Muscle of back (tissue), 11 donors: ENCODE measurements around the gene USP24. TPM values are rescaled to one million over a fixed set of nuclear protein-coding genes. Genes with fewer than 3 reads are reported as not detected.
A peak's percentile ranks its signal among the peaks of the same experiment; 100 is the strongest.
"Not testable (repeated sequence)": the region's sequence is repeated elsewhere in the genome, so short reads cannot be mapped to it uniquely, and the experiment has no call there.

Source experiments
- DNase-seq, 3 donors: peaks; one replicate each; pipeline versions ENCODE4 v3.0.0 to v3.0.0-alpha.2; 2013
- polyA plus RNA-seq, 10 donors: library from polyadenylated mRNA; unstranded; fragments of 120-200 nt; gene quantifications; one replicate each; pipeline ENCODE4 v1.2.1, GENCODE V29; 2013; ENCODE audit not compliant: insufficient read length in 10 of 10

Gene USP24
- polyA plus RNA-seq, 10 donors, result 26.6 to 52.5 (median 37.2) TPM

DNA sequence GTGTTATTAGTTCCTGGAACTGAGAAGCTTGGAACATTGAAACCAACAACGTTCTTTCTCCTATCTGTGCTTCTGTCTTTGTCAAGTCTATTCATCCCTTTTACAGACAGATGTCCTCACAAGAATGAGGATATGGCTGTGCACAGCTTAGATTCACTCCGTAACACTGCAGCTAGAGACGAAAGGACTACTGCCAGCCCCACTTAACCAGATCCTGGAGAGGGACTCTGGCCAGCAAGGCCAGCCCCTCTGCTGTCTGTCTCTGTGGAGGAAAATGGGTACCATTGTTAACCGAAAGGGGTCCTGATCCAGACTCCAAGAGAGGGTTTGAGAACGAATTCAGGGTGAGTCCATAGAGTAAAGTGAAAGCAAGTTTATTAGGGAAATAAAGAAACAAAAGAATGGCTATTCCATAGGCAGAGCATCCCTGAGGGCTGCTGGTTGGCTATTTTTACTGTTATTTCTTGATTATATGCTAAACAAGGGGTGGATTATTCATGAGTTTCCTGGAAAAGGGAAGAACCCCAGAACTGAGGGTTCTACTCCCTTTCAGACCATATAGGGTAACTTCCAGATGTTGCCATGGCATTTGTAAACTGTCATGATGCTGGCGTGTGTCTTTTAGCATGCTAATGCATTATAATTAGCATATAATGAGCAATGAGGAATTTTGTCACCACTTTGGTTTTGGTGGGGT, 17.4 kb upstream of the USP24 start:
- DNase-seq, result no peak

- DNase-seq, result no peak
Measured at GRCh38 chr1:55231745-55232144, 16.6 kb upstream of the USP24 start.

DNA sequence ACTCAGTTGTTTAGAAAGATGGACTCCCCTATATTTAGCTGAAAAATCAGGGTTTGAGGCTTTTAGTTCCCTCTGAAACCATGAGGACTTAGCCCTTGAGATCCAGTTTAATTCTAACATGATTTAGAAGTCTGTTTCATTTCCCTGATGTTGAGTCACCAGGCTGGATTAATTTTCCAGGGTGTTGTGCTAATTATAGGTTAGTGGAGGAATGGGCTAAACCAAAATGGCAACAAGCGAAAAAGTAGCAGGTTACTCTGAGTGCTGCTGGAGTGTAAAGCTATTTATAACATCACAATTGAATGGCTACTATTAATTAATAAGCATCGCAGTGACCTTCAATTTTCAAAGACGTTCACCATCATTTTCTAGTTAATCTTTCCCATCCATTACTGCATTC, 15.5 kb upstream of the USP24 start:
- DNase-seq, result no peak

DNA sequence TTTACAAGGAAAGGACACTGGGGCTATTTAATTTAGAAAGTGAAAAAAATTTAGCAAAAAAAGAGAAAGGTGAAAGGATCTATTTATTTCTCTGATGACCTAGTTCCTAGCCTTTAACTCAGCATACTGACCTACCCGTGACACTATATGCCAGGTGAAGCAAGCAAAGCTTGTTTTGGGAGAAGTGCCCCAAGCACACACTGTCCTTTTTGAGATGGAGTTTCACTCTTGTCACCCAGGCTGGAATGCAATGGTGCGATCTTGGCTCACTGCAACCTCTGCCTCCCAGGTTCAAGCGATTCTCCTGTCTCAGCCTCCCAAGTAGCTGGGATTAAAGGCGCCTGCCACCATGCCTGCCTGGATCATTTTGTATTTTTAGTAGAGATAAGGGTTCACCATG, 14.6 kb upstream of the USP24 start:
- not testable (repeated sequence) for DNase-seq

DNA sequence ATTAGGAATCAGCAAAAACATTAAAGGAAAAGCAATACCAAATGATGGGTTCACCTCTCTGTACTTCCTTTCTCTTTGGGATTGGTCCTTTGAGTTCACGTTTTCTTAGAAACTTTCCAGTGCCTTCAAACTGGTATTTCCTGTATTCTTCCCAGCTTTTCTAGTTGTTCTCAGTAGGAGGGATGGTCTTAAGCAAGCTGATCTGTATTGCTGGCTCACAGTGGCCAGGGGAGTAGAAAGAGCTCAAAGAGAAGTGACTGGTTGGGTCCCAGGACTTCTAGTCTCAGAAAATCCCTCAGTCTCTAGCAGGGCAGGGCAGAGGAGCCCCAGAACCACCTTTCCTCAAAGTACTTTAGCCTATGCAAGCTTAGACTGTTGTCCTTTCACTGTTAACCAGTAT, 10.1 kb upstream of the USP24 start:
- no peak for DNase-seq

DNA sequence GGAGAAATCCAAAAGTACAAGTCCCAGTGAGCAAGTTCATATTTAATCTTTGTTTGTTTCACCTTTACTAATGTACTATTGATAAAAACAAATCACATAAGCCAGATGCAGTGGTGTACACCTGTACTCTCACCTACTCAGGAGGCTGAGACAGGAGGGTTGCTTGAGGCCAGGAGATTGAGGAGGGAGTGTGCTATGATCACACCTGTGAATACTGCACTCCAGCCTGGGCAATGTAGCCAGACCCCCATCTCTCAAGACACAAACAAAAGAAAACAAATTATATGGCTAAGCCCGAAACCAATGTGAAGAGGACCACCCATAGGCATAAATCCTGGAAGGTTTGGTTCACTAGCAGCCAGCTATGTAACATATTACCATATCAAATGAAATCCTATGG, 9.6 kb upstream of the USP24 start:
- no peak for DNase-seq

- DNase-seq, result no peak
Measured at GRCh38 chr1:55222152-55222551, 7.0 kb upstream of the USP24 start.

DNA sequence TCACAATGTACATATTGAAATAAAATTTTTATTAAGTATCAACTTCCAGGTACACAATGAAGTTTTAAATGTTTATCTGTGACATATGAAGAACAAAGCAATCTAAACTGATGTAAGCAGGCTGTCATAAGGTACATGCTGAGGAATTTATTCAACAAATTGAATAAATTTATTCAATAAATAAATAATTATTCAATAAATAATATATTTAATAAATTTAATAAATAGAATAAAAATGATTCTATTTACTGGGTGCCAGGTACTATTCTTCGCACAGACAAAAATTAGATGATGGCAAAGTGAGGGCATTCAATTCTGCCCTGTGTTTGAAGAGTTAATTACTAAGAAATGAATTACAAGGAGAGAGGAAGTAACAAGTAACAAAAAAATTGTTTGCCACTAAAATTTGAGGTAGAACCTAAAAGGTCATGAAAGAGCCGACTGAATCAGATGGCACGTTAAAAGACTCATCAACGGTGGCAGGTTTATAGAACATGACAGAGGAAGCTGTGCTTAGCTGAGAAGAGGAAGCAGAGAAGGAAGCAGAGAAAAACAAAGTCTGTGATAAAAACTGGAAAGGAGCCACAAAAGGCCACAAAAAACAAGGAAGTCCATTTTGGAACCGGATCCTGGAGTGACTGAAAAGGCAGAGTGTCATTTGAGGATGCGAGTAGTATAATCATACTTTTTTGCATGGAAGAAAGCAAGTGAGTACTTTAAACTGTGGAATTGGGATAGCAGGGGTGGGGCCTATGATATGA, 2.2 kb upstream of the USP24 start:
- peak in 1 of 3 donors; percentile 52 for DNase-seq

- DNase-seq, result no peak
Measured at GRCh38 chr1:55216096-55216495, 932 bp upstream of the USP24 start.

- peak; percentile 39 to 86 (median 61) for DNase-seq
Measured at GRCh38 chr1:55214934-55215193, 300 bp downstream of the USP24 start.

GRCh38 chr1:55214212-55214933, 791 bp downstream of the USP24 start:
- peak in 2 of 3 donors; percentile 23 to 74 for DNase-seq

- no peak for DNase-seq
Measured at GRCh38 chr1:55213885-55214211, 1.3 kb downstream of the USP24 start.

GRCh38 chr1:55213151-55213884, 1.8 kb downstream of the USP24 start:
- no peak for DNase-seq

- DNase-seq, result no peak
Measured at GRCh38 chr1:55212349-55213150, 2.6 kb downstream of the USP24 start.

DNA sequence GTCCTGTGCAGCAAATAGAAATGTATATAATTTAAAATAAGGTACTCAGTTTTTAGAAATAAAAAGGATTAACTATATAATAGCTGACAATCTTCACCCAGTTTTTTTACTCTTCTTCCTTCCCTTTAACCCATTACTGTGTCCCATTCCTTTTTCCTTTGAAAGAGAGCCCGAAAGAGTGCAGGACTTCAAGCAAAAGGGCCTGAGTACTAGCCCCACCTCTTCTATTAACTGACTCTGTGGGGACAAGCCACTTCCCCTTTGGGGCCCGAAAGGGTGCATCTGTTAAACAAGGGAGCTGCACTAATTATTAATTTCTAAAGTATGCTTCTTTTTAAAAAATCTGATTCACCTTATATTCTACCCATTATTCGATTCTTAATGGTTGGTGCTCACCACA, 3.3 kb downstream of the USP24 start:
- DNase-seq, result no peak

- DNase-seq, result no peak
Measured at GRCh38 chr1:55210990-55211801, 4.0 kb downstream of the USP24 start.

- no peak for DNase-seq
Measured at GRCh38 chr1:55209247-55209646, 5.9 kb downstream of the USP24 start.

GRCh38 chr1:55206210-55206609, 9.0 kb downstream of the USP24 start:
- no peak for DNase-seq

DNA sequence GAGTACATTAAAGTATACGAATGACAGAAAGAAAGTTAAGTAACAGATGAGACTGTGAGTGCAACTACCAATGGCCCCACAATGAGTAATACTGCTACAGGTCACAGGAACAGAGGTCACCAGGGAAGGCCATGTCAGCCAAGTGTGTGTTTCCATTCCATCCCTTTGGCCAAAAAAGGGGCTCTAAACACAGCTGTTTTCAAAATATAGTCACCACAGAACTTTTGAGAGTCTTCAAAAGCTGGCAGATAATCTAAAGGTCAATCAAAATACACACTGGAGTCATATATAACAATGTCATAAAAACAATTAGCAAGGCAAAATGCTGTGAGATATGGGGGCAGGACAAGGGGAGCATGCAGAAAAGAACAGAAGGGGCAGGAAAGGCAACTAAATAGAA, 10.2 kb downstream of the USP24 start:
- no peak for DNase-seq

GRCh38 chr1:55203064-55203463, 12.1 kb downstream of the USP24 start:
- no peak for DNase-seq

DNA sequence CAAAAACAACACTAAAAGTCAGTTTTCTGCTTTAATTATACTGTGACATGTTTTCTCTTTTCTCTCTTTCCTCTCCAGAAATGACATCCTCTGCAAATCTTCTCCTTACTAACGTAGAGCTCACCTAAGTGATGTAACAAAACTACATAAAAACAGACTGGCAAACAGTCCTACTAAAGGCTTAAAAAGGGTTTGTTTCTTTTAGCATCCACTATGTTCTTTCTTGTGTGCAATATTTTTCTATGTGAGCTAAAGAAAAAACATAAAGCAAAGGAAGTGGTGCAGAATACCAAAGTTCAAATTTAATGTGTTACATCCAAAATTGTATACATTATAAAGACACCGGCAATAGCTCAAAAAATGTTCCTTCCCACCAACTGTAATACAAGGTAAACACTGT, 14.5 kb downstream of the USP24 start:
- DNase-seq, result no peak
